HL-60/S4 treated with phorbol 12-myristate 13-acetate at 8.2 ng/mL for 4 days and 3 days (cell line): ENCODE measurements around the gene CLMN.

Source experiments
- in situ Hi-C: fragments of 300-500 bp; cut with MboI; formaldehyde crosslinking; loops from 2 replicates; pipeline ENCODE4 v1.15.0; 2022; ENCODE audit warnings: low sequenced_read_pairs

CLMN gene

DNA sequence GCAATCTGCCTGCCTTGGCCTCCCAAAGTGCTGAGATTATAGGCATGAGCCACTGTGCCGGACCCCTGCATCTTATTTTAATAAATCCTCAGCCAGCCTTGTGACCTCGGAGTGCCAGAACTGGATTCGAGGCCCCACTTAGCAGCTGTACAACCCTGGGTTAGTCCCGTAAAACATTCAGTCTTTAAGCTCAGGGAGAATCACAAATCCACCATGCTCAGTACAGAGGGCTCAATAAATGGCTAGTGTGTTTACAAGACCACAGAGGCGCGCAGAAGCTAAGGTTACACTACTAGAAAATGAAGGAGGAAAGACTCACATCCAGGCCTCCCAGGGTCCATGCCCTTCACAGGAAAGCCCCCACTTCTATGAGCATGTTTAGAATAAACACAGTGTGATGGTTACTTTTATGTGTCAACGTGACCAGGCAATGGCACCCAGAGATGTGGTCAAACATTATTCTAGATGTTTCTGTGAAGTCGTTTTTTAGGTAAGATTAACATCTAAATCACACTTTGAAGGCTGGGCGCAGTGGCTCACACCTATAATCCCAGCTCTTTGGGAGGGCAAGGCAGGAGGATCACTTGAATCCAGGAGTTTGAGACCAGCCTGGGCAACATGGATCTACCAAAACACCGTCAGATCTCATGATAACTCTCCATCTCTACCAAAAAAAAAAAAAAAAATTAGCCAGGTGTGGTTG is 55.3 kb downstream of the CLMN start:
- in situ Hi-C loops = no loop called here

DNA sequence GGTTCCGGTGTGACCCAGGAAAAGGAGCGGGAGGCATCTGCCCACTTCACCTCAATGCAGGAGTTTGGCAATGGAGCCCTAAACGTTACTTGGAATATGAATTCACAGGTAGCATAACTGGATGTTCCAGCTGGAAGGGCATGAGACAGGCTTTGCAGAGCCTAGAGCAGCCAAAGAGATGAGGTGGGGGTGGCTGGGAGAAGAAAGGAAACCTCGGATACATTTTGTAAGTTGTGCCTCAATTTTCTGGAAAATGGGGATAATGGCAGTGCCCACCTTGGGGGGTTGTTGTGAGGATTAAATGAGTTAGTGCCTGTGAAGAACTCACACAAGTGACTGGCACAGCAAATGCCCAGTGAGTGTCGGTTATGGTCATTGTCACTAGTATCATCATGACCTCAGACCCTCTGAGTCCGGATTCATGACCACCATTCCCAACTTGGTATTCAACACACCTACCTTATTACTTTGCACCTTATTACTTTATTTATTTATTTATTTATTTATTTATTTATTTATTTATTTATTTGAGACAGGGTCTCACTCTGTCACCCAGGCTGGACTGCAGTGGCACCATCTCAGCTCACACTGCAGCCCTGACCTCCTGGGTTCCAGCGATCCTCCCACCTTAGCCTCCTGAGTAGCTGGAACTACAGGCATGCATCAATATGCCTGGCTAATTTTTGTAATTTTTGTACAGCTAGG is 56.0 kb downstream of the CLMN start:
- in situ Hi-C loops = no loop called here

DNA sequence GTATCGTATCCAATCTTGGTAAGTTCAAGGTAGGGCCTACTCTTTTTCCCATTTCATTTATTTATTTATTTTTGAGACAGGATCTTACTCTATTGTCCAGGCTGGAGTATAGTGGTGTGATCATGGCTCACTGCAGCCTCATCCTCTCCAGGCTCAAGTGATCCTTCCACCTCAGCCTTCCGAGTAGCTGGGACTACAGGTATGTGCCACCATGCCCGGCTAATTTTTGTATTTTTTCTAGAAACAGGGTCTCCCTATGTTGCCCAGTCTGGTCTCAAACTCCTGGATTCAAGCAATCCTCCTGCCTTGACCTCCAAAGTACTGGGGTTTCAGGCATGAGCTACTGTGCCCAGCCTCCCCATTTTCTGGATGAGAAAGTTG is 57.2 kb downstream of the CLMN start:
- in situ Hi-C loops = no loop called here

DNA sequence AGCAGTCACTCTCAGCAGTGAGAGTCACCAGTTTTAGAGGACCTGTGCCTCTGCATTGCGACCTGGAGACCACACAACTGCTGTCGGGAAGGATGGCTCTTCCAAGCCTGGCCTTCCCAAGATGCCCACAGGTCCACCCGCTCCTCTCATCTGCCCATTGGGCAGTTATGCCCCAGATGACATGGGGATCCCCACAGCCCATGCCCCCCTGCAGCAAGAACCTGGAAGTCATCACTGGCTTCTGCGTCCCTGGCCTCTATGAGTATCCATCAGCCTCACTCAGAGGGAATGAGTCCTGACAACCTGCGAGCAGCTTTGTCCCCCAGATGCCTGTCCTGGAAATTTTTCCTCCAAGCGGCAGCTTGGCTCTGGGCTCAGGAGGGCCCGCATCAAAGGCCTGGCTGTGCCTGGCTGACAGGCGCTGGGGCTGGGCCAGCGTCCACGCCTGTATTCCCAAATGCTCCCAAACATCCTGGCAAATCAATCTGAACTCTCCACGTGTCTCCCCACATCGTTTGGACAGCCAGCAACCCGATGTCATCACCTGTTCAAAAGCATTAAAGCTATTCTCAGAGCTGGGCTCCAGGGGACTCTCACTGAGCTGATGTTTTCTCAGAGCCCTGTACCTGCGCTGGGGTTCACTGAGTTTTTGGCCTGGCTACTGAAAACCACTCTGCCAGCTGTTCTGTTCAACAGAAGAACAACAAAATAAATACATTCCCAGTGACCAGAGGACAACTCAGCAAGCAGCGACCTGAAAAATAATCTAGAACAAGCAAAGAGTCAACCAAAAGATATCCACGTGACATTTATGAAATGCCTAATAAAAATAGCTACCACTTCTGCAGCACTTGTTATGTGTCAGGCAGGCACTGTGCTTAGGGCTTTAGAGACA is 57.8 kb downstream of the CLMN start:
- in situ Hi-C loops = no loop called here

DNA sequence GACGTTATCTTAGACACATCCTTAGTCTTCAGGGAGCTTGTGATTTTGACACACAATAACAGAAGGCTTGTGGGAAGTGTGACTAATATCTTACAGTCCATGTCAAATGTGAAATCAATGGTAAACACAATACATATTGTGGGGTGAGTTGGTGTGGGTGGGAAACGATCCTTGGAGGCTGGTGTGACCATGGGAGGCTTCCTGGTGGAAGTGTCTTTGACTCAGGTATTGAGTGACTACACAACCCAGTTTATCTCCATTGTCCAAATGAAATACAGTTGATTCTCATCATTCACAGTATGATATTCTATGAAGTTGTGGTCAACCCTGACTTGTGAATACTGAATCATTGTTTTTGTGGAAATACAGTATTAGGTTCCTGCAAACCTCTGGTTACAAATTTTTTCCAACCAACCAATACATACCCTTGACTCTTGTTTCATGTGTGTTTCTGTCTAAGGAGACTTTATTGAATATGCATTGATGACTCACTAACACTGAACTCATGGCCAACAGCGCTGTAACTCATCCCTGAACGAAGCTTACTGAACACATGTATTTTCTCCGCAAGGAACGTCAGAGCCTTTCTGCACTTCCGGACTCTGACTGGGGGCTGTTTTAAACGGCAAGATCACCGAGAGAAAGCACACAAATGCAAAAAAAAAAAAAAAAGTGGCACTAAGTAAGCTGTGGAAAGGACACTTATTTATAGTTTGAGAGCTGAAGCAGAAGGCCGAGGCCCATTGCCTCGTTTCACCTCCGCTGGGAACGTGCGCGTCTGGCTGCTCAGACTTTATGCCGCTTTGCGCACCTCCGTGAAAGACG is 59.0 kb downstream of the CLMN start:
- in situ Hi-C loops = no loop called here

DNA sequence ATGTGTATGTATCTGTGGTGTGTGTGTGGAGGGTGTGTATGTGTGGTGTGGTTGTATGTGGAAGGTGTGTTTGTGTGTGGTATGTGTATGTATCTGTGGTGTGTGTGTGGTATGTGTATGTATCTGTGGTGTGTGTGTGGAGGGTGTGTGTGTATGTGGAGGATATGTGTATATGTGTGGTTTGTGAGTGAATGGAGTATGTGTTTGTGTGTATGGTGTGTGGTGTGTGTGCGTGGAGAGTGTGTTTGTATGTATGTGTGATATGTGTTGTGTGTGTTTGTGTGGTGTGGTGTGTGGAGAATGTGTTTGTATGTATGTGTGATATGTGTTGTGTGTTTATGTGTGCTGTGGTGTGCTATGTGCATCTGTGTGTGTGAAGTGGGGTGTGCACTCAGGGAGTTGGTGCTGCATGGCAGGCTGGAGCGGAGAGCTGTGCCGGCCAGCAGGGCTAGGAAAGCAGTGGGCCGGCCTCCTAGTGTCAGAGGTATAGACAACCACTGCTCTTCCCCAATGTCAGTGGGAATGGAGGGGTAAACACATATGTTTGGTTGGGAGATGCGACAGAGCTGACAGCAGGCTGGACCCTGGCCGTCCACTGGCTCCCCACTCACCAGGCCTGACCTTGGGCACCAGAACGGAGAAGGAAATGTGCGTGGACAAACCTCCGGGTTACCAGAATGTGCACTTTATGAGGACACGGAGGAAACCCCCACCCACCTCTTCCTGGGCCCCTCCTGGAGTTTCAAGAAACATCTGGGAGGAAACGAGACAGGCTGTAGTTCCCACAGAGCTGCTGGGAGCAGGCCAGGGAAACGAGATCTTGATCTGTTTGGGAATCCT is 60.7 kb downstream of the CLMN start:
- in situ Hi-C loops = no loop called here

DNA sequence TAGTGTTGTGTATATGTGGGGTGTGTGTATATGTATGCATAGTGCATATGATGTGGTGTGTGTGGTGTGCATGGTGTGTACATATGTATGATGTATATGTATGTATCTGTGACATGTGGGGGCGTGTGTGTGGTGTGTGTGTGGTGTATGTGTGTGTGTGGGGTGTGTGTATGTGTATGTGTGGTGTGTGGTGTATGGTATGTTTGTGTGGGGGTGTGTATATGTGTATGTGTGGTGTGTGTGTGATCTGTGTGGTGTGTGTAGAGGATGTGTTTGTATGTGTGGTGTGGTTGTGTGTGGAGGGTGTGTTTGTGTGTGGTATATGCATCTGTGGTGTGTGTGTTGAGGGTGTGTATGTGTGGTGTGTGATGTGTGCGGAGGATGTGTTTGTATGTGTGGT is 61.6 kb downstream of the CLMN start:
- in situ Hi-C loops = no loop called here

DNA sequence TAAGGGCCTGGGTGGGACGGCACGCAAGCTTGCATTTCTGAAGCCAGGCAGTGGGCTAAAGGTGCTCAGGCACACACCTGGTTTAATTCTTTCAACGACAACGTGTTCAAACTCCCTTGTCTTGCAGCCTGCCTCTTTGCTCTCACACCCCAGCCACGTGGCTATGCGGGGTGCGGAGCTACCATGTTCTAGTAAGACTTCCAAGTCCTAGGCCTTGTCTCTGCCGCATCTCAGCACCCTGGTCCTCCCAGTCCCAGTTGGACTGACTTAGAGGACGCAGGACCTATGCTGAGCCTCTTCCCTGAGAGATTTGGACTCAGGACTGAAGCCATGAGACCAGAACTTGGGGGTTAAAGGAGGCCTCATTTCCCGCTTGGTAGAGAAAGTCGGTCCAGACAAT is 62.2 kb downstream of the CLMN start:
- in situ Hi-C loops = no loop called here

DNA sequence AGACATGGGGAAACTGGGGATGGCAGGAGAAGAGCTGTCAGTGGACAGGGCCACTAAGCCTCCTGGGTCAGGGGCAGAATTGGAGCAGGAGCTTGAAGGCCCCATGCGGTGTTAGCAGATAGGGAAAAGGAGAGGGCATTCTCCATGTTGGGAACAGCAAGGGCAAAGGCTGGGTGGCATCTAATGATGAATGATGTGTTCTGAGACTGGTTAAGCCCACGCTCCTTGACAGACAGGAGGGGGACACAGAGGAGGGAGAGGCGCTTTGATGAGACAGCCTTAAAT is 63.0 kb downstream of the CLMN start:
- in situ Hi-C loops = no loop called here

DNA sequence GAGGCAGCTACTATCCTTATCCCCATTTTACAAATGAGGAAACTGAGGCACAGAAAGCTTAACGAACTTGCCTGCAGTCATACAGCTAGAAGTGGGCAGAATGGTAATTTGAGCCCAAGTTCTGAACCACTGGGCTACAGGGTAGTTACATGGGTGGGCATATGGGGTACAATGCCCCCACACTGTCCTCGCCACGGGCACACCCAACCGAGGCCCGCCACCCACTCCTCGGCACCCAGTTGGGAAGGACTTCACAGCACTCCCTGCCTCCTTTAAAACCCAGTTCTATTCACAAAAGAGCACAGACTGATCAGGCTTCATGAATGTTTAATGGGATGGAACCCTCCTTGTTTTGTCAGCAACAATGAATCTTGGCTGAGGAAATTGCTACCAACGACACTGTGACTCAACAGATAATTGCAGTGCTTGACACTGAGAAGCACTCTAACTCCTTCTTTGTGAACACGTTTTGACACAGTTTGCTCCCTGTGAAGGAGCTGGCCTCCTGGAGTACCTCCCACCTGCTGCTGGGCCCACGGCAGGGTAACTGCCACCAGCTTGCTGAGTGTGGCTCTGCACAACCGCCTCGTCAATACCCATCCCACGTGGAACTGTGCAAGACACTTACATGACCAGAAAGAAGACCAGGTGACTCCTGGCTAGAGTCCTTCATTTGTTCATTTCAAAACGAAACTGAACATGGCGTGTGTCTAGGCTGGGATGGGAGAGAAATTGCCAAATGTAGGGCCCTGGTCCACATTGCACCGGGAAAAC is 63.5 kb downstream of the CLMN start:
- in situ Hi-C loops = no loop called here

DNA sequence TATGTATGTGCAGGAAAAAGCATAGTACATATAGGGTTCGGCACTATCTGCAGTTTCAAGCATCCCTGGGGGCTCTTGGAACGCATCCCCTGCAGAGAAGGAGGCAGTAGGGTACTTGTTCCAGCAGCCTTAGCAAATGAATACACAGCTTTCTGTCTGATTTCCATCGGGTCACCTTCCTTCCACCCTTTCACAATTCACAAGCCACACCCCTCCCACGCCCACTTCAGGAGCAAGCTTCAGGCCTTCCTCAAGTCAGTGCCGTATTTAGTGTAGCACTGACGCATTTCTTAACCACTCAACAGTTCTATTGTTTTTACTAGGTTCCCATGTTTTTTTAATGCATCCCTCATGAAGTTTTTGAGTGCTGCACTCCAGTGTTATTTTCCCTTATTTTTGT is 64.2 kb downstream of the CLMN start:
- in situ Hi-C loops = no loop called here

DNA sequence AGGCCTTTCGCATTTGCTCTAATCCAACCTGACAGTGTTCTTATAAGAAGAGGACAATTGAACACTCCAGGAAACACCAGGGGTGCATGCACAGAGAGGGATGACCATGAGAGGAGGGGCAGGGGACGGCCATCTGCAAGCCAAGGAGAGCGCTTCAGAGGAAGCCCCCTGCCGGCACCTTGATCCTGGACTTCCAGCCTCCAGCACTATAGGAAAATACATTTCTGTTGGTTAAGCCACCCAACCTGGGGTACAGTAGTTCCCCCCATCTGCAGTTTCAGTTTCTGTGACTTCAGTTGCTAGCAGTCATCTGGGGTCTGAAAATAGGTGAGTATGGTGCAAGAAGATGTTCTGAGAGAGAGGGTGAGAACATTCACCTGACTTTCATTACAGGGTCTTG is 64.7 kb downstream of the CLMN start:
- in situ Hi-C loops = no loop called here

DNA sequence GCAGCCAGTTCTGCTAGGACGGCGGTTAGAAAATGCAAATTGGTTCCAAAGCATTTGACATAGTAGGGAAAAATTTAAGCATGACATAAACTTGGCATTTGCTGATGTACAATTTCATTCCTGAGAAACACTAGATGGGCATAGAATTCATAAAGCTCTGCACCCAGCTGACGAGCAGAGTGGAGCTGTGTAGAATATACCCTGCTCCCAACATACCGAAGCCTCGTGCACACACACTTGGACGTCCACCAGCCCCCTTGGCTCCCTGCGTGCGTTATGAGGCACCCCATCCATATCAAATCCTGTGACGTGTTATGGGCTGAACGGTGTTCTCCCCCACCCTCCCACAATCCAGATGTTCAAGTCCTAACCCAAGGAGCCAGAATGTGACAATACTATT is 65.4 kb downstream of the CLMN start:
- in situ Hi-C loops = no loop called here

DNA sequence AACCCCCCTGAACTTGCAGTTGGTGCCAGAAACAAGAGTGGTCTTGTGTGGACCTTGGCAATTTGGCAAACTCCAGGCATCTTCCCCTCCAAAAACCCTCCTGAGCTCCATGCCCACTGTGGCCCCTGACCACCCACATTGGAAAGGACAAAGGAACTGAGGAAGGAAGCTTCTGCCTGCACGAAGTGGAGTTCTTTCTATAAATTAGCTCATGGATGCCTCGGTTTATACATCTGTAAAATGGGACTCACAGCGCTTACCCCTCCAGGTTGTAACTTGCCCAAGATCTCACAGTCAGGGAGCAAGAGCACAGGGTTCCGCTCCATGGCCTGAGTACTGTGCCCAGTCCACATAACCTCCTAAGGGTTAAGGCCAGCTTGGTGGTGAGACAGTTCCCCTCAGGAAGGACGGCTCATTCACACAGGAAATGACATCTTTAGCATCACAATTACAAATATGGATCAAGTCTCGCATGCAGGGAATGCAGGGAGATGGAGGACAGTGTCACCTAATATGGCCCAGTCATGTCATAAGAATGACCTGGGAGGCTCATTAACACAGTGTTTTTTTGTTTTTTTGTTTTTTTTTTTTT is 66.6 kb downstream of the CLMN start:
- in situ Hi-C loops = no loop called here

DNA sequence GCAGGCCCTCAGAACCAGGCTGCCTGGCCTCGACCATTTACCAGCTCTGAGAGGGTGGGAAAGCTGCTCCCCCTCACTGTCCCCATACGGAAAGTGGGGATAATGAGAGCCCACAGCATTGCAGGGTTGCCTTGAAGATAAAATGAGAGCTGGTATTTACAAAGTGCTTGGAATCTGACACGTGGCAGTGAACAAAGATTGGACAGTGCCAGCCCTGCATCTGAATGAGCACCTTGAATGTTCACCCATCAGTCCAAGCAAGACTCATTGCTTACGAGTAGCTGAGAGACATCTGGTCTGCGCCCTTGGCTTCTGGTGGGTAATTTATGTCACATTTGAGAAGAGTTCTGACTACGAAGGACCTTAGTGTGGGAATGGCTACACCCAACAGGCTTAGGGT is 67.5 kb downstream of the CLMN start:
- in situ Hi-C loops = no loop called here

DNA sequence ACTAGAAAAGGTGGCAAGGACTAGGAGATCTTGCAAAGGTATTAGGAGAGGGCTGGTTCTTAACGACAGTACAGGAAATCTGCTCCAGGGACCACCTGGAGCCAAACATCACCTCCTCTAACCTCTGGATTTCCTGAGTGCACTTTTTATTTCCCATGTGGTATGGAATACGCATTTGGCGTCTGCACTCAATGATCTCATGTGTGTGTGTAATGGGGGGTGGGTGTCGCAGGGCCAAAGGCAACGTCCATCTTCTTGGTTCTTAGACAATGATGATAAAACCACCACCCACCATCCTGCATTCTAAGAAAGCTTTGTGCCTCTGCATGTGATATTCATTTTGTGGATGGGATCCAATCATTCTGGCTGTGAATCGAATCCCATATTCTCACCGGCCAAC is 68.8 kb downstream of the CLMN start:
- in situ Hi-C loops = no loop called here

DNA sequence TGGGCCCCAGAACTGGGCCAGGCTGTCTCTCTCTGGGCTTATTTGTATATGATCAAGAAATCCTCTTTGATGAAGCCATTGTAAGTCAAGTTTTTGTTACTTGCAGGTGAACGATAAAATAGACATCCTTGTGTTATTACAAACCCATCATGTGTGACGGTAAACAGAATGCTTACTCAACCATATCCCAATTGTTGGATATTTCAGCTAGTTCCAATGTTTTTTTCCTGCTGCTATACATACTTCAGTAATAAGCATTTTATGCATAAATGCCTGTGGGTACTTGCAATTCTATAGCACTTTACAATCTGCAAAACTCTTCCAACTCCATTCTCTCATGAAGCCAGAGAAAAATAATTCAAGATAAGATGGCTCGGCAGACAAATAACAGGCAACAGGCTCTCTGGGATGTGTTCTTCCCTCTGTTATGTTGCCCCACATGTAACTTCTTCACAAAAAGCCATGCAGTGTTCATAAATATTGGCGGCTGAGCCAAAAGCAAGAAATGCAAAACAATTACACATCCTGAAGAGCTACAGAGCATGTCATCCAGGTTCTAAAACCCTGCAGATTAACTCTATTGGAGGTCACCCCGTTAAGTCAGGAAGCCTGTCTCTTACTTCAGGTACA is 69.5 kb downstream of the CLMN start:
- in situ Hi-C loops = no loop called here

DNA sequence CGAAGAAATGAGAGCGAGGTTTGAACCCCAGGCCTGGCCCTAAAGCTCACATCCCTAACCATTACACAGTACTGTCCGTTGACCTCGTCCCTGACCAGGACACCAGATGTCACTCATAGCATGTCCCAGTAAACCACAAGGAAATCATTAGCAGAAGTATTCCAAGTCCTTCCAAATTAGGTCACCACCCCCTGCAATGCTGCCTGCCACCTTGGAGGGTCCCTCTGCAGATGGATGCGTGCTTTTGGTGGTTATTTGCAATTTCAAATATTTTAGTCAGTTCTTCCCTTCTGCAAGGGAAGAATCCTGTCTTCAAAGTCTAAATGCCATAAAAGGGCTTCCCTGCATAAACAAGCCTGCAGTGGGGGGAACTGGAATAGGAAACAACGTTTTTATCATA is 71.3 kb downstream of the CLMN start:
- in situ Hi-C loops = no loop called here

DNA sequence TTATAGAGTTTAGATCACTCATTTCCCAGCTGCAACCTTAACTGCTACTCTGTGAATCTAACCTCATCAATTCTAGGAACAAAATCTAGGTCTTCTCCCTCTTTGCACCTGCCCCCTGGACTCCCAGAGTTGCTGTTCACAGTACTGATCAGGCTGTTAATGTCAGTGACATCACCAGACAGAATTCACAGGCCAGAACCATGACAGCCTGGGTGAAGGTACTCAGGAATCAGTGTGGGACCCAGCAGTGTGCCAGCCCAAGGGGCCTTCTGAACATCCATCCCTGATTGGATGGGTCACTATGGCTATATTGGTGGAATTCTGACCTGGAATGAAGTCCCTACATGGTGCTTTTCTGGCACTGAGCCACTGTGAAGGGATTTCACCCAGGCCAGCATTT is 72.8 kb downstream of the CLMN start:
- in situ Hi-C loops = no loop called here
